ENCODE data around the gene NACC1.

GRCh38 chr19:13181747-13182388, 63.8 kb downstream of the NACC1 start:
- TF ChIP-seq, protein P1, sequence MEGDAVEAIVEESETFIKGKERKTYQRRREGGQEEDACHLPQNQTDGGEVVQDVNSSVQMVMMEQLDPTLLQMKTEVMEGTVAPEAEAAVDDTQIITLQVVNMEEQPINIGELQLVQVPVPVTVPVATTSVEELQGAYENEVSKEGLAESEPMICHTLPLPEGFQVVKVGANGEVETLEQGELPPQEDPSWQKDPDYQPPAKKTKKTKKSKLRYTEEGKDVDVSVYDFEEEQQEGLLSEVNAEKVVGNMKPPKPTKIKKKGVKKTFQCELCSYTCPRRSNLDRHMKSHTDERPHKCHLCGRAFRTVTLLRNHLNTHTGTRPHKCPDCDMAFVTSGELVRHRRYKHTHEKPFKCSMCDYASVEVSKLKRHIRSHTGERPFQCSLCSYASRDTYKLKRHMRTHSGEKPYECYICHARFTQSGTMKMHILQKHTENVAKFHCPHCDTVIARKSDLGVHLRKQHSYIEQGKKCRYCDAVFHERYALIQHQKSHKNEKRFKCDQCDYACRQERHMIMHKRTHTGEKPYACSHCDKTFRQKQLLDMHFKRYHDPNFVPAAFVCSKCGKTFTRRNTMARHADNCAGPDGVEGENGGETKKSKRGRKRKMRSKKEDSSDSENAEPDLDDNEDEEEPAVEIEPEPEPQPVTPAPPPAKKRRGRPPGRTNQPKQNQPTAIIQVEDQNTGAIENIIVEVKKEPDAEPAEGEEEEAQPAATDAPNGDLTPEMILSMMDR (optimal IDR thresholded peaks at IDR 0.05 in 1 of 3, IDR thresholded peaks at IDR 0.05 in 1 of 3, conservative IDR thresholded peaks at IDR 0.05 in 1 of 3; ENCODE audit: extremely low read depth in 1 of 3, insufficient read depth in 2 of 3, low read length in 3 of 3), result no peak
- TF ChIP-seq EZH2 (IDR thresholded peaks at IDR 0.05; ENCODE audit: low read length), result no peak
